ENCODE results near the gene FRMD6. TPM values are rescaled to one million over a fixed set of nuclear protein-coding genes. Genes with fewer than 3 reads are reported as not detected.
A peak's percentile ranks its signal among the peaks of the same experiment; 100 is the strongest.
"Not testable (repeated sequence)": the region's sequence is repeated elsewhere in the genome, so short reads cannot be mapped to it uniquely, and the experiment has no call there.

FRMD6 gene
- total RNA-seq, 1 experiment from 2014 or later: 40.7 TPM

DNA sequence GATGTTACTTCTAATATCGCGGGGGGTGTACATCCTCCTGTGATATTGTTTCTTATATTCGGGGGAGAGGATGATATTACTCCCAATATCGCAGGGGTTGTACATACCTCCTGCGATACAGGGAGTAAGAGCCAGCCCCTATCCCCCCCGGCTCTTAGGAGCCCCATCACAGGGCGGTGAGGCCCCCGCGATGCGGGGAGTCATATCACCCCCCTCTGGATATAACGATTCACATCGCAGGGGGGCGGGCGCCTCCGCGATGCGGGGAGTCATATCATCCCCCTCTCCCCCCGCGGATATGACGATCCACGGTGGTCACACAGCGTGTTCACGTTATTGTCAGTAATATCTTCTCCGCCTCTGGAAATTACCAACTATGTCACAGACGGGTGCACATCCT, 95.1 kb downstream of the FRMD6 start:
- BruUV-seq (replicated peaks); ATAC-seq; POLR2A ChIA-PET: not testable (repeated sequence)

DNA sequence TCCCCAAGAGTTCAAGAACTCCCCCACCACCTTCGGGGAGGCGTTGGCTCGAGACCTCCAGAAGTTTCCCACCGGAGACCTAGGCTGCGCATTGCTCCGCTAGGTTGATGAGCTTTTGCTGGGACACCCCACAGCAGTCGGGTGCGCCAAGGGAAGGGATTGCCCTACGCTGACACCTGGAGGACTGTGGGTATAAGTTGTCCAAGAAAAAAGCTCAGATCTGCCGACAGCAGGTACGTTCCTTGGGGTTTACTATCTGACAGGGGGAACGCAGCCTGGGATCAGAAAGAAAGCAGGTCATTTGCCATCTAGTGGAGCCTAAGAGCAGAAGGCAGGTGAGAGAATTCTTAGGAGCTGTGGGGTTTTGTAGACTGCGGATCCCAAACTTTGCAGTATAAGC, 98.8 kb downstream of the FRMD6 start:
- ATAC-seq: no peak
- intact Hi-C loops (cut with micrococcal nuclease; ENCODE audit: unreplicated experiment): no loop called here
- H3K9me3 ChIP-seq (ENCODE audit: control insufficient read depth, insufficient read depth, low read depth, low read length): no peaks in the 10 kb centered on the region
- POLR2A ChIA-PET: no interaction called here
- in situ Hi-C loops (cut with HindIII; ENCODE audit: low pct_unique_long_range_greater_than_20kb, low sequenced_read_pairs): no loop called here
- no peaks in the 10 kb centered on the region for H3K4me1 ChIP-seq (ENCODE audit: control insufficient read depth, insufficient read depth, low read length)
- no peak overlapping the region for H3K27ac ChIP-seq (ENCODE audit: low read length)
- H3K27me3 ChIP-seq (ENCODE audit: control insufficient read depth, insufficient read depth, low read length): no peaks in the 10 kb centered on the region
- no TSS peak for BruUV-seq (replicated peaks)
- DNase-seq (ENCODE audit: low read depth, low spot score): no peak
- H3K4me3 ChIP-seq (ENCODE audit: low read depth in 2 of 2, low read length in 2 of 2): no peak overlapping the region
- CTCF ChIA-PET: interaction anchor here (0.9 kb wide), 1 partner anchor 98 kb away, joined by 3 read pairs; no protein-coding TSS in a partner anchor
- H3K36me3 ChIP-seq (ENCODE audit: control insufficient read depth, insufficient read depth, low read length): no peaks in the 10 kb centered on the region
- TF ChIP-seq POLR2AphosphoS5 (IDR thresholded peaks at IDR 0.05; ENCODE audit: low read depth, low read length) (no peak), CTCF (IDR thresholded peaks at IDR 0.05) (peak; percentile 27)

More for the DNA sequence above, 95.1 kb downstream of the FRMD6 start:
- H3K27ac ChIP-seq (ENCODE audit: low read length); H3K4me3 ChIP-seq (ENCODE audit: low read depth in 2 of 2, low read length in 2 of 2); CTCF ChIA-PET; DNase-seq (ENCODE audit: low read depth, low spot score); H3K27me3 ChIP-seq (ENCODE audit: control insufficient read depth, insufficient read depth, low read length); H3K9me3 ChIP-seq (ENCODE audit: control insufficient read depth, insufficient read depth, low read depth, low read length); H3K36me3 ChIP-seq (ENCODE audit: control insufficient read depth, insufficient read depth, low read length); in situ Hi-C loops (cut with HindIII; ENCODE audit: low pct_unique_long_range_greater_than_20kb, low sequenced_read_pairs); H3K4me1 ChIP-seq (ENCODE audit: control insufficient read depth, insufficient read depth, low read length); intact Hi-C loops (cut with micrococcal nuclease; ENCODE audit: unreplicated experiment): not testable (repeated sequence)

DNA sequence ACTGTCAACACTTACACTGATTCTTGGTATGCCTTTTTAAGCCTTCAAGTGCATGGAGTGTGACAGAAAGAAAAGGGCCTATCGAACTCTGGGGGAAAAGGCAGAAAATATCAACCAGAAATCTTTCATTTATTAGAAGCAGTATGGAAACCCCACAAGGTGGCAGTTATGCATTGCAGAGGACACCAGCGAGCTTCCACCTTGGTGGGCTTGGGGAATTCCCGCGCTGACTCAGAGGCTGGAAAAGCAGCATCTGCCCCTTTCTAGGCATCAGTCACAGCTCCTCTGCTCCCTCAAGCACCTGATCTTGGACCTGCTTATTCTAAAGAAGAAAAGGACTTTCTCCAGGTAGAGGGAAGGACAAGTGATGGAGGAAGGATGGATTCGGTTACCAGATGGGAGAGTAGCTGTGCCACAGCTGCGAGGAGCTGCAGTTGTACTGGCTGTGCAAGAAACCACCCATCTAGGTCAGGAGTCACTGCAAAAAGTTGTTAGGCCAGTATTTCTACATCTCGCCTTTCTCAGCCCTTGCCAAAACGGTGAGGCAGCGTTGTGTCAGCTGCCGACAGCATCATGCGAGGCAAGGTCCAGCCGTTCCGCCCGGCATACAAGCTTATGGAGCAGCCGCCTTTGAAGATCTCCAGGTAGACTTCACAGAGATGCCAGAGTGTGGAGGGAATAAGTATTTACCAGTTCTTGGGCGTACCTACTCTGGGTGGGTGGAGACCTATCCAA, 100.1 kb downstream of the FRMD6 start:
- in situ Hi-C loops (cut with HindIII; ENCODE audit: low pct_unique_long_range_greater_than_20kb, low sequenced_read_pairs); DNase-seq (ENCODE audit: low read depth, low spot score); H3K4me3 ChIP-seq (ENCODE audit: low read depth in 2 of 2, low read length in 2 of 2): not testable (repeated sequence)

GRCh38 chr14:51757756-51758155, 106.0 kb downstream of the FRMD6 start:
- H3K9me3 ChIP-seq (ENCODE audit: control insufficient read depth, insufficient read depth, low read depth, low read length); intact Hi-C loops (cut with micrococcal nuclease; ENCODE audit: unreplicated experiment); BruUV-seq (replicated peaks); in situ Hi-C loops (cut with HindIII; ENCODE audit: low pct_unique_long_range_greater_than_20kb, low sequenced_read_pairs); H3K4me3 ChIP-seq (ENCODE audit: low read depth in 2 of 2, low read length in 2 of 2); CTCF ChIA-PET; DNase-seq (ENCODE audit: low read depth, low spot score); H3K27me3 ChIP-seq (ENCODE audit: control insufficient read depth, insufficient read depth, low read length); ATAC-seq; H3K36me3 ChIP-seq (ENCODE audit: control insufficient read depth, insufficient read depth, low read length); H3K4me1 ChIP-seq (ENCODE audit: control insufficient read depth, insufficient read depth, low read length); H3K27ac ChIP-seq (ENCODE audit: low read length): not testable (repeated sequence)
- POLR2A ChIA-PET: interaction anchor here (0.7 kb wide), 1 partner anchor 875 kb away, joined by 4 read pairs; no protein-coding TSS in a partner anchor

More for the DNA sequence above, 100.1 kb downstream of the FRMD6 start:
- H3K27ac ChIP-seq (ENCODE audit: low read length); intact Hi-C loops (cut with micrococcal nuclease; ENCODE audit: unreplicated experiment); POLR2A ChIA-PET; H3K27me3 ChIP-seq (ENCODE audit: control insufficient read depth, insufficient read depth, low read length); H3K9me3 ChIP-seq (ENCODE audit: control insufficient read depth, insufficient read depth, low read depth, low read length); BruUV-seq (replicated peaks); H3K36me3 ChIP-seq (ENCODE audit: control insufficient read depth, insufficient read depth, low read length); H3K4me1 ChIP-seq (ENCODE audit: control insufficient read depth, insufficient read depth, low read length); ATAC-seq: not testable (repeated sequence)
- CTCF ChIA-PET: interaction anchor here (0.9 kb wide), 1 partner anchor 99 kb away, joined by 3 read pairs; no protein-coding TSS in a partner anchor

Data from Panc1 (cell line).